Uterus (tissue), 2 donors: ENCODE measurements around the gene CGNL1.

ENCODE experiments used
- CTCF ChIP-seq, 4 experiments: fragments of 200-600 bp in 2 of 4; fragments of 450-650 bp in 2 of 4; sonication (generic) in 2 of 4; IDR thresholded peaks; one replicate each; pipeline ENCODE4 v1.5.1; 2016 to 2019; ENCODE audit warnings: antibody characterized with exemption in 4 of 4, mild to moderate bottlenecking in 2 of 4, moderate library complexity in 1 of 4
- POLR2A ChIP-seq, 2 donors: fragments of 450-650 bp; IDR thresholded peaks; one replicate each; pipeline ENCODE4 v1.6.1; 2016; ENCODE audit warnings: antibody characterized with exemption in 2 of 2, mild to moderate bottlenecking in 1 of 2, moderate library complexity in 1 of 2

GRCh38 chr15:57440167-57440566 is 63.9 kb downstream of the CGNL1 start:
- TF ChIP-seq POLR2A (IDR thresholded peaks at IDR 0.05) (no peak), CTCF (IDR thresholded peaks at IDR 0.05) (no peak)
